Prostate gland (tissue), 2 donors: ENCODE data around the gene TKFC.

ENCODE experiments used
- CTCF ChIP-seq, 4 experiments: fragments of 200-600 bp in 2 of 4; fragments of 450-650 bp in 2 of 4; sonication (generic) in 2 of 4; IDR thresholded peaks; 1 replicate in 3 of 4; 2 replicates in 1 of 4; pipeline ENCODE4 v1.5.1; 2016 to 2019; ENCODE audit warnings: antibody characterized with exemption in 4 of 4, mild to moderate bottlenecking in 2 of 4, moderate library complexity in 2 of 4
- POLR2A ChIP-seq: fragments of 450-650 bp; IDR thresholded peaks from one replicate; pipeline ENCODE4 v1.6.1; 2016; ENCODE audit warnings: antibody characterized with exemption, mild to moderate bottlenecking
- POLR2AphosphoS5 ChIP-seq: sonication (generic); formaldehyde crosslinking; IDR thresholded peaks from one replicate; pipeline ENCODE4 v1.6.1; 2017; ENCODE audit warnings: antibody characterized with exemption

DNA sequence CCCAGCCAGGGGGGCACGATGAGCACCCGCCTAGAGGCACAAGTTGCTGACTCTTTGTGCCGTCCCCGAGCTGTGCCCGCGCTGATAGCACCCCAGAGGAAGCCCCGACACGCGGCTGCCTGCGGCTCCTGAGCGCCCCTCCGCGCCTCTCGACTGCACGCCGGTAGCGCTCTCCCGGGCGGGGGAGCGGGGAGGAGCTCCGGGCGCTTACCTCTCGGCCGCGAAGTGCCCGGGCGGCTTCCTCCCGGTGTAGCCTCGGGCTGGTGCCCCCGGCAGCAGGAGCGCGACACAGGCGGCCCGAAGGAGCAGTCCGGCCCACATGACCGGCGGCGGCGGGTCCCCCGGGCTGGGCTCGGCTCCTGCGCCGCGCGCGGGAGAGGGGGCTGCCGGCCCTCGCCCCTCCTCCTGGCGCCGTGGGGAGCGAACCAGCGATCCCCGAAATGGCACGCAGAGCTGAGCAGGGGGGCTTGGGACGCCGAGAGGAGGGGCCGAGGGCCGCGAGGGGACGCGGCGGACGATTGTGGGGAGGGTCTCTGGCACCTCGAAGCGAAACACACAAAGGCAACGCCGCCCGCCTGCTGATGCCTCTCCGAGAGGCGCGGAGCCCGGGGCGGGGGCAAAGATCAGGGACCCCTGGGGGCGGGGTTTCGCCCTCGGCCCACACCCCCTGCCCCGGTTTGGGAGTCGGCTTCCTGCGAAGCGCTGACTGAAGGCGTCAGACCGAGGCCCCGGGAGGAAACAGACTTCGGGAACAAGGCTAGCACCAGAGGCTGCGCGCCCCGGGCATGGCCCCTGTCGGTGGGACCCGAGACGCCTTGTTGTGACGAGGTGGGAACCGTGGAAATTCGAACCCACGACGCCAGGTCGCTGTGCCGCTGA, 38.1 kb upstream of the TKFC start, which contains the start of gene VWCE:
- TF ChIP-seq POLR2A (peak; percentile 10), CTCF (IDR thresholded peaks at IDR 0.05) (no peak), POLR2AphosphoS5 (no peak)
